Measurements from ENCODE around the gene AUTS2.

DNA sequence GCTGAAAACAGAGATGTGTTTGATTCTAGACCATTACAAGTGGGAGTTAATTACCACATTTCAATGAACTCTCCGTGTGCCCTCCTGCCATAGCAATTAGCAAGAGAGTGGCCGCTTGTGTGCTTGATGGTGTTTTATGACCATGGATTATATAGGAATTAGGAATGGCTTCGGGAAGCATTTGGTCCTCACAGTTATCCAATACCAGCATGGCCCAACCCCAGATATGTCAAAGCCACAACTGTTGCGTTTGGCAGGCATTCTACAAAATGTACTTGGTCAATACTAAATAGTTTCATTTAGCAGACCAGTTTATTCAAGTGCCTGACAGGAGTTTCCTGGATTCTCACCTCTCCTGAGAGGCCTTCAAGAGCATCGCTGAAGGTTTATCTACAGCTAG, 1024.7 kb downstream of the AUTS2 start:
- TF ChIP-seq, protein P1, sequence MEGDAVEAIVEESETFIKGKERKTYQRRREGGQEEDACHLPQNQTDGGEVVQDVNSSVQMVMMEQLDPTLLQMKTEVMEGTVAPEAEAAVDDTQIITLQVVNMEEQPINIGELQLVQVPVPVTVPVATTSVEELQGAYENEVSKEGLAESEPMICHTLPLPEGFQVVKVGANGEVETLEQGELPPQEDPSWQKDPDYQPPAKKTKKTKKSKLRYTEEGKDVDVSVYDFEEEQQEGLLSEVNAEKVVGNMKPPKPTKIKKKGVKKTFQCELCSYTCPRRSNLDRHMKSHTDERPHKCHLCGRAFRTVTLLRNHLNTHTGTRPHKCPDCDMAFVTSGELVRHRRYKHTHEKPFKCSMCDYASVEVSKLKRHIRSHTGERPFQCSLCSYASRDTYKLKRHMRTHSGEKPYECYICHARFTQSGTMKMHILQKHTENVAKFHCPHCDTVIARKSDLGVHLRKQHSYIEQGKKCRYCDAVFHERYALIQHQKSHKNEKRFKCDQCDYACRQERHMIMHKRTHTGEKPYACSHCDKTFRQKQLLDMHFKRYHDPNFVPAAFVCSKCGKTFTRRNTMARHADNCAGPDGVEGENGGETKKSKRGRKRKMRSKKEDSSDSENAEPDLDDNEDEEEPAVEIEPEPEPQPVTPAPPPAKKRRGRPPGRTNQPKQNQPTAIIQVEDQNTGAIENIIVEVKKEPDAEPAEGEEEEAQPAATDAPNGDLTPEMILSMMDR (optimal IDR thresholded peaks at IDR 0.05 in 1 of 3, IDR thresholded peaks at IDR 0.05 in 1 of 3, conservative IDR thresholded peaks at IDR 0.05 in 1 of 3; ENCODE audit: extremely low read depth in 1 of 3, insufficient read depth in 2 of 3, low read length in 3 of 3), result no peak
- no peak for TF ChIP-seq EZH2 (IDR thresholded peaks at IDR 0.05; ENCODE audit: low read length)
